ENCODE results near the gene ADISSP.

The ADISSP gene

GRCh38 chr20:3711484-3711941 is 56.0 kb downstream of the ADISSP start:
- no peak for DNase-seq

GRCh38 chr20:3710703-3711483 is 56.7 kb downstream of the ADISSP start:
- DNase-seq, result peak; percentile 28 to 62

GRCh38 chr20:3710011-3710466 is 57.5 kb downstream of the ADISSP start:
- no peak for DNase-seq

- DNase-seq, result no peak
Measured at GRCh38 chr20:3707508-3707899, 60.0 kb downstream of the ADISSP start.

GRCh38 chr20:3706774-3707507 is 60.6 kb downstream of the ADISSP start:
- no peak for DNase-seq

- no peak for DNase-seq
Measured at GRCh38 chr20:3705970-3706739, 61.4 kb downstream of the ADISSP start.

- no peak for DNase-seq
Measured at GRCh38 chr20:3705491-3705969, 62.0 kb downstream of the ADISSP start.

GRCh38 chr20:3704087-3704486 is 63.5 kb downstream of the ADISSP start:
- DNase-seq, result no peak
